MM.1S (cell line): Measurements from ENCODE around the gene TXNDC11.
"Not testable (repeated sequence)": the region's sequence is repeated elsewhere in the genome, so short reads cannot be mapped to it uniquely, and the experiment has no call there.

ENCODE experiments used
- EZH2 ChIP-seq: fragments of 300-600 bp; sonication (generic); optimal IDR thresholded peaks from 2 replicates; pipeline ENCODE3; 2017; ENCODE audit warnings: low read depth, mild to moderate bottlenecking, antibody characterized with exemption, low read length, mixed read lengths
- TF ChIP-seq, protein P1 (sequence below): fragments of 300-600 bp; sonication (generic); IDR thresholded peaks from 2 replicates; pipeline ENCODE4 v1.5.1; 2016; ENCODE audit warnings: antibody characterized with exemption, low read length, mixed read lengths

DNA sequence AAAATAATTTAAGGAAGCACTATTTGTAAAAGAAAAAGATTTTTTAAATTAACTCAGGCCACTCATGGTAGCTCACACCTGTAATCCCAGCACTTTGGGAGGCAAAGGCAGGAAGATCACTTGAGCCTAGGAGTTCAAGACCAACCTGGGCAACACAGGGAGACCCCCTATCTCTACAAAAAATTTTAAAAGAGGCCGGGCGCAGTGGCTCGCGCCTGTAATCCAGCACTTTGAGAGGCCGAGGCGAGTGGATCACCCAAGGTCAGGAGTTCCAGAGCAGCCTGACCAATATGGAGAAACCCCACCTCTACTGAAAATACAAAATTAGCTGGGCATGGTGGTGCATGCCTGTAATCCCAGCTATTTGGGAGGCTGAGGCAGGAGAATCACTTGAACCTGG, 41.7 kb upstream of the TXNDC11 start:
- TF ChIP-seq, protein P1, sequence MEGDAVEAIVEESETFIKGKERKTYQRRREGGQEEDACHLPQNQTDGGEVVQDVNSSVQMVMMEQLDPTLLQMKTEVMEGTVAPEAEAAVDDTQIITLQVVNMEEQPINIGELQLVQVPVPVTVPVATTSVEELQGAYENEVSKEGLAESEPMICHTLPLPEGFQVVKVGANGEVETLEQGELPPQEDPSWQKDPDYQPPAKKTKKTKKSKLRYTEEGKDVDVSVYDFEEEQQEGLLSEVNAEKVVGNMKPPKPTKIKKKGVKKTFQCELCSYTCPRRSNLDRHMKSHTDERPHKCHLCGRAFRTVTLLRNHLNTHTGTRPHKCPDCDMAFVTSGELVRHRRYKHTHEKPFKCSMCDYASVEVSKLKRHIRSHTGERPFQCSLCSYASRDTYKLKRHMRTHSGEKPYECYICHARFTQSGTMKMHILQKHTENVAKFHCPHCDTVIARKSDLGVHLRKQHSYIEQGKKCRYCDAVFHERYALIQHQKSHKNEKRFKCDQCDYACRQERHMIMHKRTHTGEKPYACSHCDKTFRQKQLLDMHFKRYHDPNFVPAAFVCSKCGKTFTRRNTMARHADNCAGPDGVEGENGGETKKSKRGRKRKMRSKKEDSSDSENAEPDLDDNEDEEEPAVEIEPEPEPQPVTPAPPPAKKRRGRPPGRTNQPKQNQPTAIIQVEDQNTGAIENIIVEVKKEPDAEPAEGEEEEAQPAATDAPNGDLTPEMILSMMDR = not testable (repeated sequence)
- TF ChIP-seq EZH2 = not testable (repeated sequence)
